GM12891 (cell line): ENCODE data around the gene SULF2.

ENCODE experiments used
- DNase-seq: peaks from one replicate; pipeline ENCODE4 v3.0.0; 2011; ENCODE audit warnings: low spot score; ENCODE audit not compliant: insufficient read length
- FAIRE-seq: peaks from 2 replicates; lab custom pipeline; 2011; peaks lifted over from hg19 to GRCh38; lab: Jason Lieb, UNC
- PAX5 ChIP-seq: IDR thresholded peaks from 2 replicates; pipeline ENCODE4 v1.6.1; 2011; ENCODE audit warnings: low read length, moderate library complexity, mild to moderate bottlenecking; ENCODE audit not compliant: insufficient read depth, severe bottlenecking
- POLR2A ChIP-seq: IDR thresholded peaks from 2 replicates; pipeline ENCODE4 v1.6.1; 2011; ENCODE audit warnings: low read depth, low read length, control low read depth
- POLR2AphosphoS5 ChIP-seq: IDR thresholded peaks from 2 replicates; pipeline ENCODE4 v1.6.1; 2011; ENCODE audit warnings: low read depth, low read length, control low read depth
- POU2F2 ChIP-seq: IDR thresholded peaks from 2 replicates; pipeline ENCODE4 v1.6.1; 2011; ENCODE audit warnings: low read depth, mild to moderate bottlenecking, control low read depth, low read length, moderate library complexity
- SPI1 ChIP-seq: IDR thresholded peaks from 2 replicates; pipeline ENCODE4 v1.6.1; 2011; ENCODE audit warnings: low read depth, low read length, control low read depth
- TAF1 ChIP-seq: IDR thresholded peaks from 2 replicates; pipeline ENCODE4 v1.6.1; 2011; ENCODE audit warnings: low read depth, low read length, control low read depth

SULF2 gene

GRCh38 chr20:47627540-47627939 is 157.7 kb downstream of the SULF2 start:
- no peak for DNase-seq
- no peak for FAIRE-seq
- TF ChIP-seq POLR2AphosphoS5 = no peak
- TF ChIP-seq PAX5 = no peak
- no peak for TF ChIP-seq SPI1
- no peak for TF ChIP-seq POU2F2
- no peak for TF ChIP-seq POLR2A
- no peak for TF ChIP-seq TAF1

GRCh38 chr20:47623206-47623605 is 162.1 kb downstream of the SULF2 start:
- no peak for FAIRE-seq
- TF ChIP-seq POLR2AphosphoS5 = no peak
- no peak for TF ChIP-seq SPI1
- TF ChIP-seq POLR2A = no peak
- no peak for TF ChIP-seq TAF1
- no peak for TF ChIP-seq POU2F2
- no peak for TF ChIP-seq PAX5
- DNase-seq = no peak

- DNase-seq = no peak
- no peak for FAIRE-seq
- TF ChIP-seq POLR2AphosphoS5 (no peak), PAX5 (no peak), SPI1 (no peak), POLR2A (no peak), TAF1 (no peak), POU2F2 (no peak)
Measured at GRCh38 chr20:47622118-47622665, 163.1 kb downstream of the SULF2 start.

GRCh38 chr20:47620808-47621805 is 164.2 kb downstream of the SULF2 start:
- FAIRE-seq (no peak), DNase-seq (no peak)
- TF ChIP-seq TAF1 = no peak
- no peak for TF ChIP-seq POLR2AphosphoS5
- no peak for TF ChIP-seq POLR2A
- TF ChIP-seq POU2F2 = no peak
- TF ChIP-seq SPI1 = no peak
- TF ChIP-seq PAX5 = no peak

GRCh38 chr20:47618479-47618878 is 166.8 kb downstream of the SULF2 start:
- TF ChIP-seq POU2F2 = no peak
- TF ChIP-seq PAX5 = no peak
- TF ChIP-seq POLR2A = no peak
- no peak for TF ChIP-seq POLR2AphosphoS5
- no peak for TF ChIP-seq TAF1
- TF ChIP-seq SPI1 = no peak
- no peak for DNase-seq

GRCh38 chr20:47614703-47615309 is 170.5 kb downstream of the SULF2 start:
- FAIRE-seq (no peak), DNase-seq (no peak)
- TF ChIP-seq TAF1 (no peak), PAX5 (no peak), POLR2A (no peak), SPI1 (no peak), POLR2AphosphoS5 (no peak)

More at GRCh38 chr20:47618479-47618878, 166.8 kb downstream of the SULF2 start:
- no peak for FAIRE-seq

- TF ChIP-seq TAF1 (no peak), POLR2A (no peak), POU2F2 (no peak), SPI1 (no peak), PAX5 (no peak), POLR2AphosphoS5 (no peak)
- DNase-seq = no peak
- FAIRE-seq = no peak
Measured at GRCh38 chr20:47612670-47613069, 172.6 kb downstream of the SULF2 start.

- no peak for DNase-seq
- no peak for FAIRE-seq
- no peak for TF ChIP-seq POLR2A
- no peak for TF ChIP-seq TAF1
- no peak for TF ChIP-seq POLR2AphosphoS5
- no peak for TF ChIP-seq PAX5
- TF ChIP-seq POU2F2 = no peak
- no peak for TF ChIP-seq SPI1
Measured at GRCh38 chr20:47611785-47612184, 173.5 kb downstream of the SULF2 start.

- FAIRE-seq = no peak
- no peak for TF ChIP-seq POLR2AphosphoS5
- TF ChIP-seq POU2F2 = no peak
- no peak for TF ChIP-seq PAX5
- no peak for TF ChIP-seq SPI1
- TF ChIP-seq POLR2A = no peak
- no peak for TF ChIP-seq TAF1
Measured at GRCh38 chr20:47610945-47611250, 174.4 kb downstream of the SULF2 start.

More at GRCh38 chr20:47610945-47611250, 174.4 kb downstream of the SULF2 start:
- no peak for DNase-seq
